SK-N-SH (cell line): ENCODE data around the gene GSTA4. TPM values are rescaled to one million over a fixed set of nuclear protein-coding genes. Genes with fewer than 3 reads are reported as not detected.

ENCODE experiments used
- CTCF ChIA-PET: fragments of 300-600, 350-600 bp; formaldehyde crosslinking; extraction: SDS; loops from one replicate; lab custom pipeline; 2021; lab: Yijun Ruan, JAX
- POLR2A ChIA-PET: fragments of 350-600 bp; sonication (Branson Sonifier 250); formaldehyde crosslinking; extraction: SDS; loops from one replicate; lab custom pipeline; 2020; ENCODE audit warnings: antibody characterized with exemption, inconsistent platforms; lab: Yijun Ruan, JAX
- DNase-seq: peaks from one replicate; pipeline ENCODE4 v3.0.0; 2012
- H2AFZ ChIP-seq: fragments of 200-600 bp; sonication (generic); 2 replicates; pipeline ENCODE4 v1.8.1; 2016; ENCODE audit warnings: antibody characterized with exemption, mild to moderate bottlenecking, low read depth
- H3F3A ChIP-seq: fragments of 200-600 bp; sonication (generic); replicated peaks from 2 replicates; pipeline ENCODE3; 2016; ENCODE audit warnings: antibody characterized with exemption, mild to moderate bottlenecking; ENCODE audit not compliant: insufficient read depth
- H3K27ac ChIP-seq, 2 experiments: fragments of 200-500 bp in 1 of 2; fragments of 200-600 bp in 1 of 2; sonication (Bioruptor generic) in 1 of 2; sonication (generic), shearing (Covaris generic) in 1 of 2; 2 replicates each; pipeline versions ENCODE4 v1.5.1 to v1.6.1; 2014 to 2016; ENCODE audit warnings: low read depth in 2 of 2, inconsistent platforms in 1 of 2, low read length in 1 of 2, mild to moderate bottlenecking in 1 of 2, mixed read lengths in 1 of 2
- H3K27me3 ChIP-seq: fragments of 200-600 bp; sonication (generic), shearing (Covaris generic); 2 replicates; pipeline ENCODE4 v1.6.1; 2016; ENCODE audit warnings: mixed run types; ENCODE audit not compliant: insufficient read depth
- H3K36me3 ChIP-seq, 2 experiments: fragments of 200-500 bp in 1 of 2; fragments of 200-600 bp in 1 of 2; sonication (Bioruptor generic) in 1 of 2; sonication (generic) in 1 of 2; replicated peaks in 1 of 2; 2 replicates each; pipeline versions ENCODE3 to v1.5.1; 2014 to 2016; ENCODE audit warnings: low read length in 1 of 2, mild to moderate bottlenecking in 1 of 2; ENCODE audit not compliant: insufficient read depth in 2 of 2, control insufficient read depth in 1 of 2
- H3K4me1 ChIP-seq, 2 experiments: fragments of 200-500 bp in 1 of 2; fragments of 200-600 bp in 1 of 2; sonication (Bioruptor generic) in 1 of 2; sonication (generic), shearing (Covaris generic) in 1 of 2; 2 replicates each; pipeline versions ENCODE4 v1.5.1 to v1.6.1; 2014 to 2016; ENCODE audit warnings: low read depth in 1 of 2, low read length in 1 of 2, mixed run types in 1 of 2; ENCODE audit not compliant: insufficient read depth in 2 of 2, control insufficient read depth in 1 of 2
- H3K4me2 ChIP-seq: fragments of 200-600 bp; sonication (generic), shearing (Covaris generic); 2 replicates; pipeline ENCODE4 v1.6.1; 2017; ENCODE audit warnings: mixed run types
- H3K4me3 ChIP-seq, 2 experiments: fragments of 200-500 bp in 1 of 2; fragments of 200-600 bp in 1 of 2; sonication (Bioruptor generic) in 1 of 2; sonication (generic), shearing (Covaris generic) in 1 of 2; 2 replicates each; pipeline versions ENCODE4 v1.5.1 to v1.8.1; 2014 to 2016; ENCODE audit warnings: low read depth in 2 of 2, inconsistent platforms in 1 of 2, low read length in 1 of 2, mild to moderate bottlenecking in 1 of 2, mixed read lengths in 1 of 2, moderate library complexity in 1 of 2
- H3K79me2 ChIP-seq: fragments of 200-600 bp; sonication (generic); 2 replicates; pipeline ENCODE4 v1.8.1; 2017; ENCODE audit warnings: mild to moderate bottlenecking; ENCODE audit not compliant: insufficient read depth
- H3K9ac ChIP-seq: fragments of 200-600 bp; sonication (generic); 2 replicates; pipeline ENCODE4 v1.6.1; 2017; ENCODE audit warnings: mixed run types
- H3K9me2 ChIP-seq: fragments of 200-600 bp; sonication (generic); 2 replicates; pipeline ENCODE4 v1.6.1; 2017; ENCODE audit warnings: mixed run types
- H3K9me3 ChIP-seq: fragments of 200-600 bp; sonication (generic); 2 replicates; pipeline ENCODE4 v1.6.1; 2017; ENCODE audit warnings: mixed run types, mild to moderate bottlenecking, moderate library complexity
- H4K20me1 ChIP-seq: fragments of 200-600 bp; sonication (generic); 2 replicates; pipeline ENCODE4 v1.6.1; 2017; ENCODE audit warnings: mild to moderate bottlenecking, mixed run types; ENCODE audit not compliant: insufficient read depth
- CHD2 ChIP-seq: fragments of 150-350 bp; IDR thresholded peaks from 2 replicates; pipeline ENCODE4 v1.6.1; 2018; ENCODE audit warnings: low read length; ENCODE audit not compliant: partially characterized antibody
- ELF1 ChIP-seq: IDR thresholded peaks from 2 replicates; pipeline ENCODE4 v1.4.0; 2012
- EP300 ChIP-seq, 2 experiments: IDR thresholded peaks; 2 replicates each; pipeline versions ENCODE4 v1.4.0 to v1.6.1; 2012; ENCODE audit warnings: borderline replicate concordance in 1 of 2, low read depth in 1 of 2, low read length in 1 of 2
- EZH2phosphoT487 ChIP-seq: fragments of 200-600 bp; sonication (generic); IDR thresholded peaks from 2 replicates; pipeline ENCODE4 v1.6.1; 2017; ENCODE audit warnings: low read depth, mixed run types, mild to moderate bottlenecking, antibody characterized with exemption, moderate library complexity, borderline replicate concordance
- FOSL2 ChIP-seq: IDR thresholded peaks from 2 replicates; pipeline ENCODE4 v1.4.0; 2012; ENCODE audit warnings: low read depth, mild to moderate bottlenecking, moderate library complexity, borderline replicate concordance
- FOXJ3 ChIP-seq: sonication (generic); formaldehyde crosslinking; IDR thresholded peaks from 2 replicates; pipeline ENCODE4 v1.5.1; 2020; ENCODE audit warnings: mild to moderate bottlenecking, missing genetic modification reagents
- FOXM1 ChIP-seq: IDR thresholded peaks from 2 replicates; pipeline ENCODE4 v1.4.0; 2012; ENCODE audit warnings: low read depth, mild to moderate bottlenecking
- GABPA ChIP-seq: IDR thresholded peaks from 2 replicates; pipeline ENCODE4 v1.4.0; 2012; ENCODE audit warnings: low read depth, mild to moderate bottlenecking
- GATA2 ChIP-seq: sonication (generic); formaldehyde crosslinking; IDR thresholded peaks from 2 replicates; pipeline ENCODE4 v1.5.0; 2020; ENCODE audit warnings: mild to moderate bottlenecking, missing genetic modification reagents
- JUND ChIP-seq: IDR thresholded peaks from 2 replicates; pipeline ENCODE4 v1.4.0; 2012
- MEF2A ChIP-seq: IDR thresholded peaks from 2 replicates; pipeline ENCODE4 v1.4.0; 2012; ENCODE audit warnings: low read depth, borderline replicate concordance
- NFIC ChIP-seq: IDR thresholded peaks from 2 replicates; pipeline ENCODE4 v1.4.0; 2012; ENCODE audit warnings: borderline replicate concordance
- NRF1 ChIP-seq: IDR thresholded peaks from 2 replicates; pipeline ENCODE4 v1.6.1; 2012; ENCODE audit warnings: low read depth, mild to moderate bottlenecking, low read length
- POLR2AphosphoS5 ChIP-seq: IDR thresholded peaks from 2 replicates; pipeline ENCODE4 v1.6.1; 2012; ENCODE audit warnings: low read depth, low read length
- RCOR1 ChIP-seq: fragments of 150-350 bp; IDR thresholded peaks from 2 replicates; pipeline ENCODE4 v1.6.1; 2017; ENCODE audit warnings: antibody characterized with exemption, low read length
- RFX5 ChIP-seq: IDR thresholded peaks from 2 replicates; pipeline ENCODE4 v1.6.1; 2012; ENCODE audit warnings: mild to moderate bottlenecking, improper control_type of control experiment, low read length
- RXRA ChIP-seq: IDR thresholded peaks from 2 replicates; pipeline ENCODE4 v1.4.0; 2012; ENCODE audit warnings: low read depth, mild to moderate bottlenecking, borderline replicate concordance
- SIN3A ChIP-seq: IDR thresholded peaks from 2 replicates; pipeline ENCODE4 v1.6.1; 2012; ENCODE audit warnings: low read depth, mild to moderate bottlenecking, low read length, moderate library complexity, borderline replicate concordance
- SMC3 ChIP-seq: IDR thresholded peaks from 2 replicates; pipeline ENCODE4 v1.6.1; 2012; ENCODE audit warnings: low read depth, low read length, improper control_type of control experiment
- TAF1 ChIP-seq: IDR thresholded peaks from 2 replicates; pipeline ENCODE4 v1.6.1; 2012; ENCODE audit warnings: low read depth, mild to moderate bottlenecking, low read length, moderate library complexity, borderline replicate concordance
- TCF12 ChIP-seq: IDR thresholded peaks from 2 replicates; pipeline ENCODE4 v1.4.0; 2012
- TEAD4 ChIP-seq: IDR thresholded peaks from 2 replicates; pipeline ENCODE4 v1.4.0; 2012; ENCODE audit warnings: mild to moderate bottlenecking, borderline replicate concordance; ENCODE audit not compliant: insufficient read depth
- YY1 ChIP-seq: IDR thresholded peaks from 2 replicates; pipeline ENCODE4 v1.4.0; 2012; ENCODE audit warnings: low read depth, mild to moderate bottlenecking
- WGBS: methylation state at CpG from one replicate; pipeline ENCODE4 v1.1.6; 2017; ENCODE audit warnings: low lambda C conversion rate; 5-methylcytosine and 5-hydroxymethylcytosine counted together
- polyA plus RNA-seq, 3 experiments: library from polyadenylated mRNA; depleted of rRNA; stranded (reverse); fragments of >200 nt; gene quantifications; 2 replicates each; pipeline ENCODE4 v1.2.3, GENCODE V29; 2012
- TF ChIP-seq, protein P1 (sequence below): IDR thresholded peaks from 2 replicates; pipeline ENCODE4 v1.4.0; 2012; ENCODE audit warnings: low read depth
- TF ChIP-seq, protein P2 (sequence below): fragments of 200-600 bp; sonication (generic); IDR thresholded peaks from 2 replicates; pipeline ENCODE4 v1.6.1; 2017; ENCODE audit warnings: antibody characterized with exemption, mild to moderate bottlenecking, moderate library complexity
- TF ChIP-seq, protein P3 (sequence below): fragments of 150-350 bp; IDR thresholded peaks from 2 replicates; pipeline ENCODE4 v1.6.1; 2016; ENCODE audit warnings: mild to moderate bottlenecking, low read depth, low read length
- TF ChIP-seq, protein P4 (sequence below): IDR thresholded peaks from 2 replicates; pipeline ENCODE4; 2012
- TF ChIP-seq, protein P5 (sequence below): fragments of 150-350 bp; IDR thresholded peaks from 2 replicates; pipeline ENCODE4 v1.6.1; 2017; ENCODE audit warnings: antibody characterized with exemption, low read length, low read depth, borderline replicate concordance
- TF ChIP-seq, protein P6 (sequence below): IDR thresholded peaks from 2 replicates; pipeline ENCODE4 v1.4.0; 2012; ENCODE audit warnings: low read depth, borderline replicate concordance

GSTA4 gene
- polyA plus RNA-seq, 1 of the 3 experiments (the other 2 are of a cell fraction), result 28.3 TPM

DNA sequence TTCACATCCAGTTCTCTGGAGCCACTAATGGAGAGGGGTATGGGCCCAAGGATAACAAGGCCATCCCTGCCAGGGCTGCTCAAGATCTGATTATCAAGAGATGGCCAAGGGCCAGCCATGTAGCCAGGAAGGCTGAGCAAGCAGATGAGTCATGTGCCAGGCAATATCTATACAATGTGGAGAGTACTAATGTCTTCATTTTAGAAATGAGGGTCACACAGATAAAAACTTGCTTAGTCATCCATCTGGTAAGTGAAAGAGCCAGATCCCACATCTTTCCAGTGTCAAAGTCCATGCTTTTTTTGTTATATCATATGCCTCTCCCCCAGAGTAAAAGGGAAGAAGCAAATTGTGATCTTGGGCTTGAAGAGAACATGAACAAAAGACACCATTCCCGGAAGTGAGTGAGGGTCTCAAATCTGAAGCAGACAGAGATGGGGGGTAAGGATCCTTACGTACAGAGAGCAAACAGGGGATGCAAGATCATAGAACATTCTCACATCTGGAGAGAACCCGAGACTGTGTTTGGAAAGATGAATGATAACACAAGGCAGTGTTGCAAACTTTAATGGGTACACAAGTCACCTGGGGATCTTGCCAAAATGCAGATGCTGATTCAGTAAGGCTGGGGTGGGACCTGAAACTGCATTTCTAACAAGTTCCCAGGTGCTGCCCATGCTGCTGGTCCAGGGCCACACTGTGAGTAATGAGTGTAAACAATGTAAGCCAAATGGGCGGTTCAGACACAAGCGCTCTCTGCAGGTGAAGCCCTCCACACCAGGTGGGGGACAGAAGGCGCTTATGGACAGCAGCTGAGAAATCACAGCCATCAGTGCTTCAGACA lies 65.5 kb downstream of the GSTA4 start:
- ChIA-PET CTCF (no interaction called here), POLR2A (no interaction called here)
- no peak overlapping the region for H3K9ac ChIP-seq
- no peak for TF ChIP-seq RCOR1
- TF ChIP-seq RFX5, result no peak
- no peak for TF ChIP-seq SMC3
- TF ChIP-seq, protein P1, sequence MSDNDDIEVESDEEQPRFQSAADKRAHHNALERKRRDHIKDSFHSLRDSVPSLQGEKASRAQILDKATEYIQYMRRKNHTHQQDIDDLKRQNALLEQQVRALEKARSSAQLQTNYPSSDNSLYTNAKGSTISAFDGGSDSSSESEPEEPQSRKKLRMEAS, result no peak; the same call in none of the 2 replicates
- TF ChIP-seq SIN3A, result 0 out of 2 replicates have a peak, but pooled peaks have one; percentile 61
- no peak for TF ChIP-seq TAF1
- TF ChIP-seq EP300 (IDR thresholded peaks at IDR 0.05; ENCODE audit: borderline replicate concordance in 1 of 2, low read depth in 1 of 2, low read length in 1 of 2), result peak in 1 of 2 experiments; percentile 88; a peak in 1 of 4 replicates
- TF ChIP-seq TEAD4, result peak; percentile 66; the same call in 1 of the 2 replicates
- TF ChIP-seq, protein P2, sequence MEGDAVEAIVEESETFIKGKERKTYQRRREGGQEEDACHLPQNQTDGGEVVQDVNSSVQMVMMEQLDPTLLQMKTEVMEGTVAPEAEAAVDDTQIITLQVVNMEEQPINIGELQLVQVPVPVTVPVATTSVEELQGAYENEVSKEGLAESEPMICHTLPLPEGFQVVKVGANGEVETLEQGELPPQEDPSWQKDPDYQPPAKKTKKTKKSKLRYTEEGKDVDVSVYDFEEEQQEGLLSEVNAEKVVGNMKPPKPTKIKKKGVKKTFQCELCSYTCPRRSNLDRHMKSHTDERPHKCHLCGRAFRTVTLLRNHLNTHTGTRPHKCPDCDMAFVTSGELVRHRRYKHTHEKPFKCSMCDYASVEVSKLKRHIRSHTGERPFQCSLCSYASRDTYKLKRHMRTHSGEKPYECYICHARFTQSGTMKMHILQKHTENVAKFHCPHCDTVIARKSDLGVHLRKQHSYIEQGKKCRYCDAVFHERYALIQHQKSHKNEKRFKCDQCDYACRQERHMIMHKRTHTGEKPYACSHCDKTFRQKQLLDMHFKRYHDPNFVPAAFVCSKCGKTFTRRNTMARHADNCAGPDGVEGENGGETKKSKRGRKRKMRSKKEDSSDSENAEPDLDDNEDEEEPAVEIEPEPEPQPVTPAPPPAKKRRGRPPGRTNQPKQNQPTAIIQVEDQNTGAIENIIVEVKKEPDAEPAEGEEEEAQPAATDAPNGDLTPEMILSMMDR, result no peak
- TF ChIP-seq MEF2A, result peak; percentile 64; the same call in 1 of the 2 replicates
- TF ChIP-seq RXRA, result peak; percentile 74; the same call in 1 of the 2 replicates
- TF ChIP-seq EZH2phosphoT487, result no peak
- peak; percentile 96 for TF ChIP-seq JUND
- TF ChIP-seq, protein P3, sequence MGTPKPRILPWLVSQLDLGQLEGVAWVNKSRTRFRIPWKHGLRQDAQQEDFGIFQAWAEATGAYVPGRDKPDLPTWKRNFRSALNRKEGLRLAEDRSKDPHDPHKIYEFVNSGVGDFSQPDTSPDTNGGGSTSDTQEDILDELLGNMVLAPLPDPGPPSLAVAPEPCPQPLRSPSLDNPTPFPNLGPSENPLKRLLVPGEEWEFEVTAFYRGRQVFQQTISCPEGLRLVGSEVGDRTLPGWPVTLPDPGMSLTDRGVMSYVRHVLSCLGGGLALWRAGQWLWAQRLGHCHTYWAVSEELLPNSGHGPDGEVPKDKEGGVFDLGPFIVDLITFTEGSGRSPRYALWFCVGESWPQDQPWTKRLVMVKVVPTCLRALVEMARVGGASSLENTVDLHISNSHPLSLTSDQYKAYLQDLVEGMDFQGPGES, result no peak
- TF ChIP-seq CHD2, result no peak
- TF ChIP-seq NRF1, result no peak
- TF ChIP-seq FOXM1, result no peak
- no peak for TF ChIP-seq GATA2 (CRISPR knock-in tag)
- TF ChIP-seq POLR2AphosphoS5, result peak; percentile 52; the same call in 1 of the 2 replicates
- TF ChIP-seq, protein P4, sequence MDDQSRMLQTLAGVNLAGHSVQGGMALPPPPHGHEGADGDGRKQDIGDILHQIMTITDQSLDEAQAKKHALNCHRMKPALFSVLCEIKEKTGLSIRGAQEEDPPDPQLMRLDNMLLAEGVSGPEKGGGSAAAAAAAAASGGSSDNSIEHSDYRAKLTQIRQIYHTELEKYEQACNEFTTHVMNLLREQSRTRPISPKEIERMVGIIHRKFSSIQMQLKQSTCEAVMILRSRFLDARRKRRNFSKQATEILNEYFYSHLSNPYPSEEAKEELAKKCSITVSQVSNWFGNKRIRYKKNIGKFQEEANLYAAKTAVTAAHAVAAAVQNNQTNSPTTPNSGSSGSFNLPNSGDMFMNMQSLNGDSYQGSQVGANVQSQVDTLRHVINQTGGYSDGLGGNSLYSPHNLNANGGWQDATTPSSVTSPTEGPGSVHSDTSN, result peak; percentile 64
- TF ChIP-seq, protein P5, sequence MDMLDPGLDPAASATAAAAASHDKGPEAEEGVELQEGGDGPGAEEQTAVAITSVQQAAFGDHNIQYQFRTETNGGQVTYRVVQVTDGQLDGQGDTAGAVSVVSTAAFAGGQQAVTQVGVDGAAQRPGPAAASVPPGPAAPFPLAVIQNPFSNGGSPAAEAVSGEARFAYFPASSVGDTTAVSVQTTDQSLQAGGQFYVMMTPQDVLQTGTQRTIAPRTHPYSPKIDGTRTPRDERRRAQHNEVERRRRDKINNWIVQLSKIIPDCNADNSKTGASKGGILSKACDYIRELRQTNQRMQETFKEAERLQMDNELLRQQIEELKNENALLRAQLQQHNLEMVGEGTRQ, result no peak
- TF ChIP-seq NFIC, result peak; percentile 97
- TF ChIP-seq GABPA, result no peak
- TF ChIP-seq TCF12, result peak; percentile 91
- TF ChIP-seq FOXJ3 (CRISPR knock-in tag), result no peak
- TF ChIP-seq ELF1, result no peak
- TF ChIP-seq FOSL2, result peak; percentile 99
- TF ChIP-seq YY1, result no peak
- TF ChIP-seq, protein P6, sequence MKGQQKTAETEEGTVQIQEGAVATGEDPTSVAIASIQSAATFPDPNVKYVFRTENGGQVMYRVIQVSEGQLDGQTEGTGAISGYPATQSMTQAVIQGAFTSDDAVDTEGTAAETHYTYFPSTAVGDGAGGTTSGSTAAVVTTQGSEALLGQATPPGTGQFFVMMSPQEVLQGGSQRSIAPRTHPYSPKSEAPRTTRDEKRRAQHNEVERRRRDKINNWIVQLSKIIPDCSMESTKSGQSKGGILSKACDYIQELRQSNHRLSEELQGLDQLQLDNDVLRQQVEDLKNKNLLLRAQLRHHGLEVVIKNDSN, result no peak; the same call in 1 of the 2 replicates

More for the DNA sequence above, 65.5 kb downstream of the GSTA4 start:
- Histone ChIP-seq H3K4me1 (peaks cover 2 to 10% of the 10 kb centered on the region in 2 experiments; a peak in 3 of 4 replicates), H3K79me2 (no peaks in the 10 kb centered on the region), H3K36me3 (no peaks in the 10 kb centered on the region), H3K9me3 (no peaks in the 10 kb centered on the region), H3K4me2 (peak overlapping the region; percentile 64), H4K20me1 (no peaks in the 10 kb centered on the region), H3K27me3 (no peaks in the 10 kb centered on the region), H3K4me3 (no peak overlapping the region), H3F3A (peaks cover 19% of the 10 kb centered on the region), H3K27ac (peak overlapping the region; percentile 36 to 92; a peak in 3 of 4 replicates), H2AFZ (peak overlapping the region; percentile 74), H3K9me2 (no peaks in the 10 kb centered on the region)
- 40% methylated on average over 5 of the region's 6 CpGs for WGBS
- peak; percentile 22 for DNase-seq
